Thoracic aorta endothelial cell (primary cell): ENCODE results near the gene NBPF8. TPM values are rescaled to one million over a fixed set of nuclear protein-coding genes. Genes with fewer than 3 reads are reported as not detected.

Experiments
- total RNA-seq: library from RNA; depleted of rRNA; stranded (reverse); fragments of >200 nt; gene quantifications from 2 replicates; pipeline ENCODE4 v1.2.3, GENCODE V29; 2012

Gene NBPF8, protein sequence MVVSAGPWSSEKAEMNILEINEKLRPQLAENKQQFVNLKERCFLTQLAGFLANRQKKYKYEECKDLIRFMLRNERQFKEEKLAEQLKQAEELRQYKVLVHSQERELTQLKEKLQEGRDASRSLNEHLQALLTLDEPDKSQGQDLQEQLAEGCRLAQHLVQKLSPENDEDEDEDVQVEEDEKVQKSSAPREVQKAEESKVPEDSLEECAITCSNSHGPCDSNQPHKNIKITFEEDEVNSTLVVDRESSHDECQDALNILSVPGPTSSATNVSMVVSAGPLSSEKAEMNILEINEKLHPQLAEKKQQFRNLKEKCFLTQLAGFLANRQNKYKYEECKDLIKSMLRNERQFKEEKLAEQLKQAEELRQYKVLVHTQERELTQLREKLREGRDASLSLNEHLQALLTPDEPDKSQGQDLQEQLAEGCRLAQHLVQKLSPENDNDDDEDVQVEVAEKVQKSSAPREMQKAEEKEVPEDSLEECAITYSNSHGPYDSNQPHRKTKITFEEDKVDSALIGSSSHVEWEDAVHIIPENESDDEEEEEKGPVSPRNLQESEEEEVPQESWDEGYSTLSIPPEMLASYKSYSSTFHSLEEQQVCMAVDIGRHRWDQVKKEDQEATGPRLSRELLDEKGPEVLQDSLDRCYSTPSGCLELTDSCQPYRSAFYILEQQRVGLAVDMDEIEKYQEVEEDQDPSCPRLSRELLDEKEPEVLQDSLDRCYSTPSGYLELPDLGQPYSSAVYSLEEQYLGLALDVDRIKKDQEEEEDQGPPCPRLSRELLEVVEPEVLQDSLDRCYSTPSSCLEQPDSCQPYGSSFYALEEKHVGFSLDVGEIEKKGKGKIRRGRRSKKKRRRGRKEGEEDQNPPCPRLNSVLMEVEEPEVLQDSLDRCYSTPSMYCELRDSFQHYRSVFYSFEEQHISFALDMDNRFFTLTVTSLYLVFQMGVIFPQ
- 13.6 and 20.7 TPM in 2 replicates for total RNA-seq

DNA sequence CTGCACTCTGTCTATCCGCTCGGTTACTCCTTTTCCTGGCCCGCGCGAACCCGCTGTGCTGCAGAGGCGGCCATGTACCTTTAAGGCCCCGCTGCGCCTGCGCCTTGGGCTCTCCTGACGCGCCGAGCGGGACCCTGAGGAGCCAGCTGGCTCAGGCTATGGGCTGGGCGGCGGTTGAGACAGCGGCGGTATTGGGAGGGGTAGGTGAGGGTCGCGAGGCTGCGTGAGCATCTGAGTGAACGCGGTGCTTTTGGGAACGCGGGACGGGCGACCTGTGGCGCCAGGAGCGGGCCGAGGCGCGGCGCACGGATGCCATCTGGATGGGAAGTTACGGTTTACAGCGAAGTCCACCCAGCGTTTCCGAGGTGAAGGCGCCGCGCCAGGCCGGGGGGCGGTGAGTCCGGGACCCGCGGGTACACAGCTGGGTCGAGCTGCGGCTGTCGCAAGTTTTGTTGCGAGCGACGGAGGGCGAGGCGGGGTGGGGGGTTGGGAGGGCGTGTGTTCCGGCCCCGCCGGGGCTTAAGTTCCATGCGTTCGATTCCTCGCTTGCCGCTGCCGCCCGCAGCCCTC, at the start of gene NBPF8:
NBPF8 (plus strand) TSS at position 125 of the 570 bp plus-strand sequence. CDS start 21,488 bp downstream, outside the sequence.

Other genes with a start within 250 kb of the NBPF8 start
- gene SEC22B, start 238.5 kb upstream of the NBPF8 start, total RNA-seq: 39.5 and 44.8 TPM in 2 replicates